ENCODE data around the gene COX17. TPM values are rescaled to one million over a fixed set of nuclear protein-coding genes. Genes with fewer than 3 reads are reported as not detected.

Gene COX17
- total RNA-seq, 4 donors from 2014 or later = 3.1 to 56.5 (median 23.1) TPM

DNA sequence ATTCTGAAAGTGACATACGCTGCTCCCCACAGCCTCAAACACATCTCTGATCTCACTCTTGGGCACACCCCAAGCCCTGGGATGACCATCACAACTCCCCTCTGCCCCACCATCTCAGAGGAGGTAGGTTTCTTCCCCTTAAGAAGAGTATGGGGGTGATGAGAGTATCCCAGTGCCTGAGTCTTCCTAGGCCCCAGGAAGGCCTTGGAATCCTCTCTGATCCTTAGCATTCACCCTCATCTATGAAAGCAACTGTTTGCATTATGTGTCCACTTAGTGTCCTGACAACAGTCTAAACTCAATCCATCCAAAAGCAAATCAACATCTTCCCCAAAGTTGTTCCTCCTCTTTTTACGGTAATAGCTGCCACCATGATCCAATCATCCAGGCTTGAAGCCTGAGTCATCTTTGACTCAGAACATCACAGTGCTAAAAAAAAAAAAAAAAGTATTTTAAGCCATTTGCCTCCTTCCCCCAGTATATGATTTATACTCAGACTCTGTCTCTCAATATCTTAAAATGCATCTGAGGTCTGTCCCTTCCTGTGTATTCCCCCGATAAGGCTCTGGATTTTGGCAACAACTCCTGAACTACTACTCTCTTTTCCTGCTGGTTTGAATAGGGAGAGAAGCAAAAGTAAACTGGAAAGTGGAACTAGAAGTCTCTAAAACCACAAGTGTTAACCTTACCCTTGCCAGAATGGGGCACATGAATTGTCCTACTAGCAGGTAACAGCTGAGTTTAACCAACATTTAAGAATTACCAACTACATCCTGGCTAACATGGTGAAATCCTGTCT, 39.3 kb downstream of the COX17 start:
- peaks cover 0 to under 1% of the 10 kb centered on the region in 2 donors for H3K4me1 ChIP-seq
- TF ChIP-seq POLR2A (IDR thresholded peaks at IDR 0.05) = no peak
- TF ChIP-seq, protein P1, sequence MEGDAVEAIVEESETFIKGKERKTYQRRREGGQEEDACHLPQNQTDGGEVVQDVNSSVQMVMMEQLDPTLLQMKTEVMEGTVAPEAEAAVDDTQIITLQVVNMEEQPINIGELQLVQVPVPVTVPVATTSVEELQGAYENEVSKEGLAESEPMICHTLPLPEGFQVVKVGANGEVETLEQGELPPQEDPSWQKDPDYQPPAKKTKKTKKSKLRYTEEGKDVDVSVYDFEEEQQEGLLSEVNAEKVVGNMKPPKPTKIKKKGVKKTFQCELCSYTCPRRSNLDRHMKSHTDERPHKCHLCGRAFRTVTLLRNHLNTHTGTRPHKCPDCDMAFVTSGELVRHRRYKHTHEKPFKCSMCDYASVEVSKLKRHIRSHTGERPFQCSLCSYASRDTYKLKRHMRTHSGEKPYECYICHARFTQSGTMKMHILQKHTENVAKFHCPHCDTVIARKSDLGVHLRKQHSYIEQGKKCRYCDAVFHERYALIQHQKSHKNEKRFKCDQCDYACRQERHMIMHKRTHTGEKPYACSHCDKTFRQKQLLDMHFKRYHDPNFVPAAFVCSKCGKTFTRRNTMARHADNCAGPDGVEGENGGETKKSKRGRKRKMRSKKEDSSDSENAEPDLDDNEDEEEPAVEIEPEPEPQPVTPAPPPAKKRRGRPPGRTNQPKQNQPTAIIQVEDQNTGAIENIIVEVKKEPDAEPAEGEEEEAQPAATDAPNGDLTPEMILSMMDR (IDR thresholded peaks at IDR 0.05) = no peak
- H3K9me3 ChIP-seq = no peaks in the 10 kb centered on the region
- DNase-seq = no peak
- H3K27me3 ChIP-seq = no peaks in the 10 kb centered on the region
- peak overlapping the region; percentile 78 to 89 for H3K27ac ChIP-seq
- no peak overlapping the region for H3K4me3 ChIP-seq
- intact Hi-C loops (cut with DNase I; ENCODE audit: low total_unique reads) = no loop called here
- no peaks in the 10 kb centered on the region for H3K36me3 ChIP-seq

DNA sequence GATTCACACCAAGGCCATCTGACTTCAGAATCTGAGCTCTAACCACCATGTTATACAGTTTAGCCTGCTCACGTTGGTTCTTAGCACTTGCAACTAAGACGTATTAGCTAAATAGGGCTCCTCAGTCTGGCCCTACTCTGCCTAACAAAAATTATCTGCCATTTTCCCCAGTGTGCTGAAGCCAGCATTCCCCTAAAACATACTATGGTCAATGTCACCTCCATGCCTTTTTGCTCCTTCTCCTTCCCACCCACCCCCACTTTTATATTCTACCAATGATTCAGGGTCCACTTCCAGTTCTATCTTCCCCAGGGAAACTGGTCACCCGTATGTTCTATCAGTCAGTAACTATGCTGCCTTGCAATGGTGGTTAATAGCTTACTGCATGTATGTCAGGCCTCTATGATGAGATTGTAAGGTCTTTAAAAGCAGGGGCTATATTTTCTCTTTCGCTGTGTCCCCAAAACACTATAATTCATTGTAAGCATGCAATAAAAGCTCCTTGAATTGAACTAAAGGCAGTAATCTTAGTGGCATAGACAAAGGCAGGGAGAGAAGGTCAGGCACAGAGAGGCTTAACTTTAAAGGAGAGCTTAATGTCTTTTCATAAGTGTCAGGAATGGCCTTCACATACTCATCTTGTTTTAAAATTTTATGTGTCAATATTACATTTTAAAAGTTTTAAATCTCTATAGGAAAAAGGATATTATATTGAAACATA, 40.2 kb downstream of the COX17 start:
- Histone ChIP-seq H3K4me1 (peaks cover 0 to 9% of the 10 kb centered on the region in 2 donors), H3K36me3 (no peaks in the 10 kb centered on the region), H3K27ac (peak overlapping the region; percentile 78 to 89), H3K27me3 (no peaks in the 10 kb centered on the region), H3K4me3 (no peak overlapping the region), H3K9me3 (no peaks in the 10 kb centered on the region)
- DNase-seq = no peak
- TF ChIP-seq POLR2A (IDR thresholded peaks at IDR 0.05) = no peak
- TF ChIP-seq, protein P1 (IDR thresholded peaks at IDR 0.05) = no peak
- intact Hi-C loops (cut with DNase I; ENCODE audit: low total_unique reads) = no loop called here

DNA sequence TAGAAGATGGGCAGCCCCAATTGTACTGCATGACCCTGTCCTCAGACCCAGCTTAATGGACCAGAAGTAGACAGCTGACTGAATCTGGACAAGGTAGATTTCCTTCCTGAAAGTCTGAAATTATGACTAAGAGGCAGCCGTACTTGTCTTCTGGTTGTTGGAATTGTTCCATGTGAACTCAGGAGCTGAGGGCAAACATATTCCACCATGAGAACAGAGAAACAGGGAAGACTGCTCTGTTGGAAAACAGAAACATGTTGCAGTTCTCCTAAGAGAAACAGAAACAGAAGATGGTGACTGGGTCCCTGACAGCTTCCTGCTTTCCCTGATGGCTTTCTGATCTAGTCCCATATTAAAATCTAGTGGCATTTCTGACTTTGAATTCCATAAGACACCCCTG, 41.0 kb downstream of the COX17 start:
- intact Hi-C loops (cut with DNase I; ENCODE audit: low total_unique reads) = no loop called here
- Histone ChIP-seq H3K4me1 (peaks cover 0 to 14% of the 10 kb centered on the region in 2 donors), H3K9me3 (no peaks in the 10 kb centered on the region), H3K27me3 (no peaks in the 10 kb centered on the region), H3K36me3 (no peaks in the 10 kb centered on the region), H3K4me3 (no peak overlapping the region), H3K27ac (peak overlapping the region in 1 of 2 donors; percentile 89)
- no peak for DNase-seq
- TF ChIP-seq, protein P1 (IDR thresholded peaks at IDR 0.05) = no peak
- TF ChIP-seq POLR2A (IDR thresholded peaks at IDR 0.05) = no peak

DNA sequence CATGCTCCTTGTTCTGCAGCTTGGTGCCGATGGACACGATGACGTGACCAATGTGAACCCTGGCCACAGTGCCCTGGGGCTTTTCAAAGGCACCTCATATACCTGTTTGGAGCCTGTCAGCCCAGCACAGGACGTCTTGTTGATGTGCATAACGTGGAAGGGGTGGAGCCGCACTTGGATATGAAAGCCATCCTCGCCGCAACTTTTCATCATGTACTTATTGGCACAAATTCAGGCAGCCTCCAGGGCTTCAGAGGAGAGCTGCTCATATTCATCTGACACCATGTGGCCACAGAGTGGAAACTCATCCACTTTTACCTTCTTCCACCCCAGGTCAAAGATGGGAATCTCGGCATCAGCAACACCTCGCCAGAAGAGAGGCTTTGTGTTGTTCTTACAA, 41.5 kb downstream of the COX17 start:
- H3K27ac ChIP-seq = peak overlapping the region in 1 of 2 donors; percentile 89
- no peak for TF ChIP-seq POLR2A (IDR thresholded peaks at IDR 0.05)
- TF ChIP-seq, protein P1 (IDR thresholded peaks at IDR 0.05) = no peak

DNA sequence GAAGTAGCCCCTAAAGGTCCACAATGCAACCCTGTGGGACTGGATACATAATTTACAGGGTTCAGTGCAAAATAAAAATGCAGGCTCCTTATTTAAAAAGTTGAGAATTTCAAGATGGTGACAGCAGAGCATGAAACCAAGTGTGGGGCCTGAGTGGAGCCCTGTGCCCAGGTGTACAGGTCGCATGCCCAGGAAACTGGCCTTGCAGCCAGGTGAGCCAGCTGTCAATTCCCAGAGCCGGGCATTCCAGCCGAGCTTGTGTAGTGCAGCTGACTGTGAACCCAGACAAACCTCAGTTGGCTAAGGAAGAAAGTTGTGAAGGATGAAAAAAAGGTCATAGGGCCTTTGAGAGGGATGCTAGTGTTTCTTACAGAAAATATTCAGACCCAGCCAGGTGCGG, 44.4 kb downstream of the COX17 start:
- intact Hi-C loops (cut with DNase I; ENCODE audit: low total_unique reads) = no loop called here
- TF ChIP-seq, protein P1 (IDR thresholded peaks at IDR 0.05) = no peak
- TF ChIP-seq POLR2A (IDR thresholded peaks at IDR 0.05) = no peak

More for the DNA sequence above, 41.5 kb downstream of the COX17 start:
- Histone ChIP-seq H3K9me3 (no peaks in the 10 kb centered on the region), H3K4me1 (peaks cover 0 to 14% of the 10 kb centered on the region in 2 donors), H3K27me3 (no peaks in the 10 kb centered on the region), H3K36me3 (no peaks in the 10 kb centered on the region), H3K4me3 (no peak overlapping the region)
- intact Hi-C loops (cut with DNase I; ENCODE audit: low total_unique reads) = no loop called here
- DNase-seq = no peak

More for the DNA sequence above, 44.4 kb downstream of the COX17 start:
- Histone ChIP-seq H3K4me3 (no peak overlapping the region), H3K27ac (peak overlapping the region in 1 of 2 donors; percentile 67), H3K36me3 (no peaks in the 10 kb centered on the region), H3K9me3 (no peaks in the 10 kb centered on the region), H3K4me1 (peaks cover 0 to 14% of the 10 kb centered on the region in 2 donors), H3K27me3 (no peaks in the 10 kb centered on the region)
- no peak for DNase-seq

All from uterus (tissue), 4 donors.